SKM-1 (cell line): ENCODE data around the gene CENPT.
"Not testable (repeated sequence)": the region's sequence is repeated elsewhere in the genome, so short reads cannot be mapped to it uniquely, and the experiment has no call there.

ENCODE experiments used
- DNase-seq: peaks from one replicate; lab custom pipeline; 2025; ENCODE audit not compliant: unreplicated experiment; lab: John Stamatoyannopoulos, UW

Gene CENPT

GRCh38 chr16:67874372-67874771 is 26.9 kb upstream of the CENPT start:
- no peak for DNase-seq

GRCh38 chr16:67873435-67874370 is 26.2 kb upstream of the CENPT start:
- DNase-seq, result no peak

- peak; percentile 67 for DNase-seq
Measured at GRCh38 chr16:67872631-67873434, 25.3 kb upstream of the CENPT start, which contains the start of gene EDC4. Gene EDC4, plus strand, starts transcription at chr16:67873052. Its CDS starts 210 bp downstream, at chr16:67873262.

- no peak for DNase-seq
Measured at GRCh38 chr16:67872131-67872630, 24.7 kb upstream of the CENPT start.

GRCh38 chr16:67871256-67871655 is 23.8 kb upstream of the CENPT start:
- DNase-seq, result no peak

- DNase-seq, result no peak
Measured at GRCh38 chr16:67869653-67870052, 22.2 kb upstream of the CENPT start.

GRCh38 chr16:67868290-67868689 is 20.8 kb upstream of the CENPT start:
- no peak for DNase-seq

- DNase-seq, result no peak
Measured at GRCh38 chr16:67865318-67865717, 17.8 kb upstream of the CENPT start.

GRCh38 chr16:67864594-67864993 is 17.1 kb upstream of the CENPT start:
- DNase-seq, result no peak

GRCh38 chr16:67864044-67864443 is 16.6 kb upstream of the CENPT start:
- not testable (repeated sequence) for DNase-seq

- no peak for DNase-seq
Measured at GRCh38 chr16:67862623-67863583, 15.4 kb upstream of the CENPT start.

GRCh38 chr16:67861877-67862276 is 14.4 kb upstream of the CENPT start:
- DNase-seq, result no peak

- no peak for DNase-seq
Measured at GRCh38 chr16:67860589-67861398, 13.3 kb upstream of the CENPT start.

GRCh38 chr16:67858500-67858899 is 11.0 kb upstream of the CENPT start:
- DNase-seq, result no peak

GRCh38 chr16:67857547-67858233 is 10.2 kb upstream of the CENPT start:
- DNase-seq, result no peak

- no peak for DNase-seq
Measured at GRCh38 chr16:67856927-67857546, 9.5 kb upstream of the CENPT start.

- no peak for DNase-seq
Measured at GRCh38 chr16:67855789-67856188, 8.3 kb upstream of the CENPT start.

GRCh38 chr16:67853670-67854069 is 6.2 kb upstream of the CENPT start:
- DNase-seq, result no peak

- no peak for DNase-seq
Measured at GRCh38 chr16:67848118-67848517, 625 bp upstream of the CENPT start.
